DND-41 (cell line): ENCODE data around the gene SLCO4A1.

Experiments
- ATAC-seq: fragments of 200-7000 bp; cut with Tn5 transposase; 3 replicates; pipeline ENCODE4 v1.9.1; 2021; ENCODE audit warnings: low read depth; ENCODE audit not compliant: insufficient read depth
- DNase-seq: peaks from one replicate; pipeline ENCODE4 v3.0.0-alpha.2; 2020
- H2AFZ ChIP-seq: 2 replicates; pipeline ENCODE4 v1.6.0; 2012; ENCODE audit warnings: low read depth, low read length
- H3K27ac ChIP-seq: 2 replicates; pipeline ENCODE4 v1.5.1; 2012; ENCODE audit warnings: low read length, inconsistent platforms
- H3K27me3 ChIP-seq: fragments of 200-600 bp; sonication (generic); 2 replicates; pipeline ENCODE4 v1.6.0; 2012; ENCODE audit warnings: low read length, mild to moderate bottlenecking, inconsistent platforms; ENCODE audit not compliant: insufficient read depth, poor library complexity
- H3K36me3 ChIP-seq: 2 replicates; pipeline ENCODE4 v1.5.1; 2012; ENCODE audit warnings: low read length, inconsistent platforms; ENCODE audit not compliant: insufficient read depth
- H3K4me1 ChIP-seq: 2 replicates; pipeline ENCODE4 v1.5.1; 2012; ENCODE audit warnings: mild to moderate bottlenecking, low read length; ENCODE audit not compliant: insufficient read depth
- H3K4me2 ChIP-seq: 2 replicates; pipeline ENCODE4 v1.6.0; 2012; ENCODE audit warnings: mild to moderate bottlenecking, moderate library complexity, low read length, inconsistent platforms; ENCODE audit not compliant: insufficient read depth
- H3K4me3 ChIP-seq, 2 experiments: fragments of 200-600 bp in 1 of 2; shearing (Covaris generic) in 1 of 2; 2 replicates each; pipeline ENCODE4 v1.5.1; 2012 to 2016; ENCODE audit warnings: inconsistent platforms in 2 of 2, low read length in 2 of 2, mild to moderate bottlenecking in 2 of 2, low read depth in 1 of 2, moderate library complexity in 1 of 2
- H3K79me2 ChIP-seq: 2 replicates; pipeline ENCODE4 v1.6.0; 2012; ENCODE audit warnings: low read length, inconsistent platforms; ENCODE audit not compliant: insufficient read depth
- H3K9ac ChIP-seq: 2 replicates; pipeline ENCODE4 v1.6.0; 2012; ENCODE audit warnings: low read depth, mild to moderate bottlenecking, inconsistent platforms, low read length, moderate library complexity
- H3K9me3 ChIP-seq: 2 replicates; pipeline ENCODE4 v1.5.1; 2012; ENCODE audit warnings: low read length, moderate library complexity, mild to moderate bottlenecking, inconsistent platforms; ENCODE audit not compliant: insufficient read depth, severe bottlenecking
- H4K20me1 ChIP-seq: 2 replicates; pipeline ENCODE4 v1.6.0; 2012; ENCODE audit warnings: low read length; ENCODE audit not compliant: insufficient read depth
- EZH2 ChIP-seq: IDR thresholded peaks from 3 replicates; pipeline ENCODE4 v1.6.1; 2012; ENCODE audit warnings: borderline replicate concordance, low read depth, mild to moderate bottlenecking, moderate library complexity, low read length, inconsistent platforms; ENCODE audit not compliant: severe bottlenecking
- TF ChIP-seq, protein P1 (sequence below): IDR thresholded peaks from 2 replicates; pipeline ENCODE4 v1.5.1; 2012; ENCODE audit warnings: borderline replicate concordance, low read length, moderate library complexity, mild to moderate bottlenecking; ENCODE audit not compliant: poor library complexity, severe bottlenecking; ENCODE audit errors: extremely low read depth

SLCO4A1 gene

DNA sequence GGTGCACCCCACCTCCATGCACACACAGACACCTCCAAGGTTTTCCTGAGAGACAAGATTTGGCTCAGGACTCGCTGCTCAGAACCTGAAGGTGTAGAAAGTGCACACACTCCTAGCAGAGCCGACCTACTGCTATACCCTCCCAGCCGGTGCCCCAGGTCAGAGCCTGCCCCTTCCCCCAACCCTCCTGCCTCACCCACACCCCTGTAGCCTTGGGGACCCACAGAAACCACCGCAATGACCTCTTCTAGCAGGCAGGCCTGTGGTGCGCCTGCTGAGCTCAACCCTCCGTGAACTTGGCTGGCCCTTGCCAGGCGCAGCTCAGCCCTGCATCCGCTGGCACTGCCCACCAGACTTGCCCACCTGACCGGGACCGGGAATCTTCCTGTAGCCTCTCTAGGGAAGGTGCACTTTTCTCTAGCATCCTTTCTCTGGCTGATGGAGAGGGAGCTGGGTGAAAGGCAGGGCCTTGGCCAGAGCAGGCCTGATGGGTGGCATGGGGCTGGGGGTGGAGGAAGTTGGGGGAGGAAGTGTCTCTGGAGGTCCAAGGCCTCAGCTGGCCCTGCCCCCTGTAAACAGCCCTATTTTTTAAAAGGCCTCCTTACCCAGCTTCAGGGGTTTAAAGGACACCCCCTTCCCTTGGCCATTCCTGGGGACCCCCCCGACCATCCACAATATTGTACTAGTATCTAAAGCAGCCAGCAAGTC, 36.9 kb upstream of the SLCO4A1 start:
- H3K79me2 ChIP-seq: no peaks in the 10 kb centered on the region
- H3K4me3 ChIP-seq: no peak overlapping the region
- no peaks in the 10 kb centered on the region for H3K36me3 ChIP-seq
- no peak overlapping the region for H3K27ac ChIP-seq
- H3K27me3 ChIP-seq: peaks cover 28% of the 10 kb centered on the region
- no peaks in the 10 kb centered on the region for H3K9me3 ChIP-seq
- H2AFZ ChIP-seq: no peak overlapping the region
- H4K20me1 ChIP-seq: peaks cover 10% of the 10 kb centered on the region
- H3K4me1 ChIP-seq: no peaks in the 10 kb centered on the region
- H3K9ac ChIP-seq: no peak overlapping the region
- H3K4me2 ChIP-seq: no peak overlapping the region
- ATAC-seq (no peak), DNase-seq (no peak)
- TF ChIP-seq, protein P1, sequence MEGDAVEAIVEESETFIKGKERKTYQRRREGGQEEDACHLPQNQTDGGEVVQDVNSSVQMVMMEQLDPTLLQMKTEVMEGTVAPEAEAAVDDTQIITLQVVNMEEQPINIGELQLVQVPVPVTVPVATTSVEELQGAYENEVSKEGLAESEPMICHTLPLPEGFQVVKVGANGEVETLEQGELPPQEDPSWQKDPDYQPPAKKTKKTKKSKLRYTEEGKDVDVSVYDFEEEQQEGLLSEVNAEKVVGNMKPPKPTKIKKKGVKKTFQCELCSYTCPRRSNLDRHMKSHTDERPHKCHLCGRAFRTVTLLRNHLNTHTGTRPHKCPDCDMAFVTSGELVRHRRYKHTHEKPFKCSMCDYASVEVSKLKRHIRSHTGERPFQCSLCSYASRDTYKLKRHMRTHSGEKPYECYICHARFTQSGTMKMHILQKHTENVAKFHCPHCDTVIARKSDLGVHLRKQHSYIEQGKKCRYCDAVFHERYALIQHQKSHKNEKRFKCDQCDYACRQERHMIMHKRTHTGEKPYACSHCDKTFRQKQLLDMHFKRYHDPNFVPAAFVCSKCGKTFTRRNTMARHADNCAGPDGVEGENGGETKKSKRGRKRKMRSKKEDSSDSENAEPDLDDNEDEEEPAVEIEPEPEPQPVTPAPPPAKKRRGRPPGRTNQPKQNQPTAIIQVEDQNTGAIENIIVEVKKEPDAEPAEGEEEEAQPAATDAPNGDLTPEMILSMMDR: no peak
- no peak for TF ChIP-seq EZH2

DNA sequence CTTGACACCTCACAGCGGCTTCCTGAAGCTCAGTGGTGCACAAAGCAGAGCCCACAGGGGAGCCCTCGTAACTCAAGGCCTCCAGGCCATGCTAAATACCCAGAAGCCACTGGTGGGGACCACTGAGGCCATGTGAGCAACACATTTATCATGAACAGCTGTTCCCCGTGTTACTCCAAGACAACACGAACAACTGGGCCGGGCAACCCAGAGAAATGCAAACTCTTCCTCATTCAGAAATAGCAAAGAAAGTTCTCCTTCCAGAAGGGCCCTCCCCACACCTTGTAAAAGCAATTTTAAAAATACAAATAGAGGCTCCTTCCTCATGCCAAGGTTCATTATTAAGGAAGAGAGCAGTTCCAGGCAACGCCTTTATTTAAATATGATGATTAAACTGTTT, 36.3 kb upstream of the SLCO4A1 start:
- no peak overlapping the region for H3K4me3 ChIP-seq
- peaks cover 24% of the 10 kb centered on the region for H3K27me3 ChIP-seq
- no peaks in the 10 kb centered on the region for H3K9me3 ChIP-seq
- no peak overlapping the region for H2AFZ ChIP-seq
- no peak for ATAC-seq
- no peak for TF ChIP-seq EZH2
- TF ChIP-seq, protein P1: no peak
- H3K79me2 ChIP-seq: no peaks in the 10 kb centered on the region
- no peak for DNase-seq
- H3K27ac ChIP-seq: no peak overlapping the region
- no peaks in the 10 kb centered on the region for H3K36me3 ChIP-seq
- H3K4me2 ChIP-seq: no peak overlapping the region
- H3K4me1 ChIP-seq: no peaks in the 10 kb centered on the region
- H3K9ac ChIP-seq: no peak overlapping the region
- peaks cover 10% of the 10 kb centered on the region for H4K20me1 ChIP-seq

DNA sequence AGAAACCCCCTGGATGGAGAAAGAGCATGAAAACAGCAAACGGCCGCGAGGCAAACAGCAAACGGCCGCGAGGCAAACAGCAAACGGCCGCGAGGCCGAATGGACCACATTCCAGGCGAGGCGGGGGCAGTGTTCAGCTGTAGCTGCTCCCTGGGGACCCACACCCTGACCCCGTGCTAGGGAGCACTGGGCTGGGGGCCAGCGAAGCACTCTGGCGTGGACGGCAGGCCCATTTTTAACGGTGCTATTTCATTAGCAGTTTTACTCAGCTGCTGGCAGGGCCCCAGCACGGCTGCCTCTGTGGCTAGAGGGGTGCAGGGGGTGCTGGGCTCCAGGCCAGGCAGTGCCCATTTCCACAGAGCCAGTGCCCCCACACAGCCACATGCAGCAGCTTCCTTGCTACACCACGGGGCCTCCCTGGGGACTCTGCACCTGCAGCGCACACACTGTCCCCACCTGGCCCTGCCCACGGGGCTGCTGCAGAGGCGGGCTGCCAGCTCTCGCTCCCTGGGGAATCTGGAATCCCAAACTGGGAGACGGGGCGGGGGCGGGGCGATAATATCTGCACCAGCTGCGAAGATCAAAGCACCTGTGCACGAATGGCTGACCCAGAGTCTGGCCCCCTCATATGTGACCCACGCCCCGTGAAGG, 35.6 kb upstream of the SLCO4A1 start:
- Histone ChIP-seq H3K4me2 (no peak overlapping the region), H3K4me1 (no peaks in the 10 kb centered on the region), H3K27me3 (peaks cover 24% of the 10 kb centered on the region), H3K9ac (no peak overlapping the region), H3K36me3 (no peaks in the 10 kb centered on the region), H4K20me1 (peaks cover 10% of the 10 kb centered on the region), H3K27ac (no peak overlapping the region), H2AFZ (no peak overlapping the region), H3K9me3 (no peaks in the 10 kb centered on the region), H3K79me2 (no peaks in the 10 kb centered on the region), H3K4me3 (no peak overlapping the region)
- DNase-seq (peak; percentile 13), ATAC-seq (peak; percentile 35; the same call in 1 of the 3 replicates)
- TF ChIP-seq, protein P1: no peak
- TF ChIP-seq EZH2: no peak
